Germinal center (tissue), 1 donor: Measurements from ENCODE around the gene RECK.

Experiments used
- DNase-seq: peaks from one replicate; pipeline ENCODE4 v3.0.0; 2012; ENCODE audit warnings: mixed read lengths, low spot score

RECK gene

DNA sequence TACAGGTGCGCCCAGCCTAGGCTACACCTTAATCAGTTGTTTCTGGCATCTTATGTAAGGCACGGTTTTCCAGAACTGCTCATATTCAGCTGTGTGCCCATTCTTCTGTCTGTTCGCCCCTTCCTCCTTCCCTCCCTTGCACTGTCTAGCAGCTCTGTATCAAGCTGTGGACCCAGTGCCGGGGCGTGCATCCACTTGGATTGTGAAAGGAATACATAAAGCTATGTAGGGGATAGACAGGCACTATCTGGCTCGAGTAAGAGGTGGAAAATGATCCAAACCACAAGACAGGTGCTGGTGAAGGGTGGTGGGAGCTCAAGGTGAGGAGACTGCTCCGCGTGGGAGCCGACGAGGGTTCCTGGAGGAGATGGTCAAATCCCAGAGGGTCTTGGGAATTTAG, 101.8 kb downstream of the RECK start:
- no peak for DNase-seq

DNA sequence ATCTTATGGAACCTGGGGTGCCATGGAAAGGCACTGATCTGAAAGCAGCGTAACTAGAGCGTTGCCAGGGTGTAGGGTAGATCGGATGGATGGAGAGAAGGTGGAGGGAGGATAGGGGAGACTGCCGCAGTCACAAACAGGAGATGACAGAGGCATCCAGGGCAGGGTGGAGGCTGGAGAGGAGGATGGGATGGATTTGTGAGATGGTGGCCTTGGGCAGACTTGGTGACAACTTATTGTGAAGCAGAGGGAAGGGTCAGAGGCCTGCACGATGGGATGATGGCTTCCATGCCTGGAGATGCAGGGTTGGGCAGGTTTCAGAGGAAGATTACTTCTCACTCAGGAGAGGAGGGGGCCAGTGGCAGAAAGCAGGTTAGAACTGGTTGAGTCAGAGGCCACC, 102.2 kb downstream of the RECK start:
- DNase-seq, result no peak

DNA sequence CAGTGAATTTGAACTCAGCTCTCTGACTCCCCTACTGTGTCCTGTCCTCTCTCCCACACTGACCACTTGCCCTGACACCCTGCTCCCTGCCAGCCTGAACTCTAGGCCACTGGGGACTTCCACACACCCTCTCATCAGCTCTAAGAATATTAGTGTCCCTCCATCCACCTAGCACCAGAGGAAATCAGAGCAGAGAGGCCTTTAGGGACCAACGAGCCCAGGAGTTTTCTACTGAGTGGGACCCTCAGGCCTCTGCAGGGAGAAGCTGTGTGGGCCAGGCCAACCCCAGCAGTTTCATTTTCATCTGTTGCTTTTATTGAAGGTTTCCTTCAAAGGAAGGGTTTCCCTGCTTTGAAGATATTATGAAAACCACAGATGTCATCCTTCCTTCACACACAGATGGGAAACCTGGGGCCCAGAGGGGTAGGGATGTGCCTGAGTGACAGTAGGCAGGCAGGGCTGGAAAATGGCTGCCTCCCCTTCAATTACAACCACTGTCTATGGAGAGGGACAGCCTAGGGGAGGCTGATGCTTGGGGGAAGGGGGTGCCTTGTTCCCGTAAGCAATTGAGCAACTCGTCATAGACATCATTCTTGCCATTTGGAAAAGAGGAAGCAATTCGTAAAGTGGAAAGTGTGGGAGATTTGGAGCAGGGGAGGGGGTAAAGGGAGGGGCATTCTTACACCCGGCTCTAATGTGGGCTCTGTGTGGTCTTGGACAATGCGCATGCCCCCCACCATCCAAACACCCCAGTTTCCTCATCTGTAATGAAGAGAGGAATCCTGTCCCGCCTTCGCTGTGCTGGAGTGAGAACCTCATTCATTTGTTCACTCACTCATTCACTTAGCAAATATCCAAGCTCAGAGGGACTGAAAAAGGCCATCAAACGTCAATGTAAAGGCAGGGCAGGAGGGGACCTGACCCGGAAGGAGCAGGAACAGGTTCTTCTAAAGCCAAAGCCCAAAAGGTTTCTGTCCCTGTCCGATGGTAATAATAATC, 103.7 kb downstream of the RECK start:
- no peak for DNase-seq

GRCh38 chr9:36141288-36141687, 104.6 kb downstream of the RECK start:
- no peak for DNase-seq

GRCh38 chr9:36141761-36142160, 105.0 kb downstream of the RECK start:
- no peak for DNase-seq

DNA sequence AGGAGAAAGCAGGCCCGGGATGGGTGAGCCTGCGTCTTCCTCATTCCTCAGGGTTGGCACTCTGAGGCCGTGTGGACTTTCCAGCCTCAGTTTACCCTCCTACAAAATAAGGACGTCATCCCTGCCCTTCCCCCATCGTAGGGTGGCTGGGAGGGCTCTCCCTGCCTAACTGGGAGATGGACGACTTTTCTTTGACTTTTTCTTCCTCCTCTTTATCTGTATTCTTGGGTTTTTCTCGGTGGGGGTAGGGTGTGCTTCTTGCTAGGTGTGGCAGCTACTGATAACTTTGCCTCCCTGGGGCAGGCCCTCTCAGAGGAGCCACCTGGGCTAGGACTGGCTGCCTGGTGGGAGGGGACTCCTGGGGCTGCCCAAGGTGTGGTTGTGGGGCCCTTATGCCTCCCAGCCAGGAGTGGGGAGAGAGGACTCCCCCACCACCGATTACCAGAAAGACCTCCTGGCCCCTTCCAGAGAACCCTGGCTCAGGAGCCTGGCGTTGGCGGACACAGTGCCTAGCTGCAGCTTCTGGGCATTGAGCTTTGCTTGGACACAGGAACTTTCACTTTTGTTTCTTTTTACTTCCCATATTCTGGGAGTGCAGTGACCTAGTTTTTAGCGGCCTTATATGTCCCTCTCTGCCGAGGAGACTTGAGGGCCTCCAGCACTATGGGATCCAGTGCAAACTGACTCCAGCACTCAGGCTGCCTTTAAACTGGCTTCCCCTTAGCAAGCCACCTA, 106.0 kb downstream of the RECK start:
- no peak for DNase-seq

DNA sequence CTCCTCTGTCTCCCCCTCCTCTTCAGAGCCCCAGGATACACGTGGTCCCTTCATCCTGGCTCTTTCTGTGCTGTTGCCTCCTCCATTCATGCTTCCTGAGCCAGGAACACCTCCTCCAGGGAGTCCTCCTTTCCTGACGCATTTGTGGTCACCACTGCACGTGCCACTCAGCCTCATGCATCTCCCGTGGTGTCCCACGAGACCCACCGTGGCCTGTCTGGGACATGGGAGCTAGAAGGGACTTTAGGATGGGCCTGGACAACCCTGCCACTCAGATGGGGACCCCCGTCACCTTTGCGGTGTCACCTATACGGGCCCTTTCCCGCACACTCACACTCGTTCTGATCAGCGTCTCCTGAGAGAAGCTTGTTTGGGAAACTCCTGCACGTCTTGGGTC, 106.5 kb downstream of the RECK start:
- DNase-seq, result no peak

- DNase-seq, result no peak
Measured at GRCh38 chr9:36144309-36145232, 107.9 kb downstream of the RECK start.

GRCh38 chr9:36145970-36146369, 109.3 kb downstream of the RECK start:
- DNase-seq, result no peak

DNA sequence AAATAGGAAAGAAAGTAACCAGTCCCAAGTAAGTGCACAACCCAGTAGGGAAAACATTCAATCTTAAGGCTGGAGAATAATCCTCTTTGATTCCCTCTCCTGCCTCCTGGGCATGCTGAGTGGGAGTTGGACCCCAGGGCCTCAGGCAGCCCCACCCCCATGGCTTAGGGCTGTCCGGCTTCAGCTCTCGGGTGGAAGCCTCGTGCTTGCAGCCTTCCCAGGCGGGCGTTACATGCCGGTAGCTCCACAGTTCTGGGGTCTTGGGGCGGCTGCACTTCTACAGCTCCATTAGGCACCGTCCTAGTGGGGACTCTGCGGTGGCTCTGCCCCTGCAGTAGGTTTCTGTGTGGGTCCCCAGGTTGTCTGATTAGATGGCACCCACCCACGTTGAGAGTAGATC, 109.9 kb downstream of the RECK start:
- no peak for DNase-seq

DNA sequence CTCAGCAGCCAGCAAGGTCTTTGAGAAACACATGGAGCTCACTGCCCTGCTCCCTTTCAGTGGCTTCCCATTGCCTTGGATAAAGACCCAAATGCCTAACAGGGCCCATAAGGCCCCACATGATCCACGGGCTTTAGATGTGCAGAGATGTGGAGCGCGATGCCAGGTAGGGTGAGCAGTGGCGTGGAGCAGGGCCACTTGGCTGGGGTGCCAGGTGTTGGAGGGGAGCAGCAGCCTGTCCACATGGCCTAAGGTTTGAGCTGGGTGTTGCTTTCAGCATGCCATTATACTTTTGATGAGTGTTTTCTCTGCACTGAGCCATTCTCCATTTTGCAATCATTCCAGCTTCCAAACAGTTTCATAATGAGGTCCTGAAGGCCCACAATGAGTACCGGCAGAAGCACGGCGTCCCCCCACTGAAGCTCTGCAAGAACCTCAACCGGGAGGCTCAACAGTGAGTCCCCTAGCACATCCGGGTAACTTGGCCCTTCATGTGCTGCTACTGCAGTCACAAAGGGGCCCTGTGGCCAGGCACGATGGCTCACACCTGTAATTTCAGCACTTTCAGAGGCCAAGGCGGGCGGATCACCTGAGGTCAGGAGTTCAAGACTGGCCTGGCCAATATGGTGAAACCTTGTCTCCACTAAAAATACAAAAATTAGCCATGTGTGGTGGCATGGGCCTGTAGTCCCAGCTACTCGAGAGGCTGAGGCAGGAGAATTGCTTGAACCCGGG, 110.9 kb downstream of the RECK start:
- no peak for DNase-seq

- no peak for DNase-seq
Measured at GRCh38 chr9:36148311-36149051, 111.8 kb downstream of the RECK start.

DNA sequence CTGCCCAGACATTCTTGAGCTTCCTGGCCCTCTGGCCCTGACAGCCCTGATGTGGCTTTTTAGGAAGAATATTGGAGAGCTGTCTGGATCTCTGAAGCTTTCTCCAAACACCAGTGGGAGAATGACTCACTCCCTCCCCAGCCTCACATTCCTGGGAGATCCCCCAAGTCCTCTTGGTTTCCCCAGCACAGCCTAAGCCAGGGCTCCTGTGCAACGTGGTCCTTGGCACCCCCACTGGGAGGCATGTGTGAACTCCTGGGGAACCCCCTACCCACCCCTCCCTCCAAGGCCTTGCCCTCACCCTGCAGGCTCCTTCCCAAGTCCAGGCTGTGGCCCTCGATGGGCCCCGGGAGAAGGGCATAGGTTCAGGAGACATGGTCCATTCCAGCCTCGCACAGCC, 112.5 kb downstream of the RECK start:
- no peak for DNase-seq

DNA sequence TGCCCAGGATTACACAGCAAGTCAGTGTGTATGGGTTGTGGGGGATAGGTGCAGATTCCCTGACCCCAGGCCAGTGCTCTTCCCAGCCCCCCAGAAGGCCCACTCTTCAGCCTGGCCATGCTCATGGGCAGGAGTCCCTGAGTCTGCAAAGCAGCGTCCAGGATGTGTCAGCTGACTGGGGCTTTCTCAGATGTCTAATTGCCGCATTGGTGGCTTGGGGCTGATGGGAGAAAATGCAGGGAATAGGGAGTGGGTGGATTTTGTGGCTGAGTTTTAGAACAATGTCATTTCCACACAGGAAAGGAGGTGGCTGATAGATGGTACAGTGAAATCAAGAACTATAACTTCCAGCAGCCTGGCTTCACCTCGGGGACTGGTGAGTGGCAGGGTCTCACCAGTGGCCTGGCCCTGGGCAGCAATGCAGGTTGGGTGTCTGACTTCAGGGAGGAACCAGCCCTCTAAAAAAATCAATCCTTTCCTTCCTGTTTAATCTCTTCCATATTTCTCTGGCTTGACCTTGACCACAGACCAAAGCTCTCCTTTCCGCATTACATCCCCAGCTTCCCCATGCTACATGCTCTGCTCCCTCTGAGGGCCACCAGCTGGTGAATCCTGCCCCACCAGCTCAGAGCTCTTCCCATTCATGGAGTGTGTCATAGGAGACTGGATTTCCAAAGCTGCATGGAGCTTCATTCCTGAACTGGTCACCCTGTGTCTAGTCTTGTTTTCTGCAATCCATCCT, 114.0 kb downstream of the RECK start:
- DNase-seq, result no peak

DNA sequence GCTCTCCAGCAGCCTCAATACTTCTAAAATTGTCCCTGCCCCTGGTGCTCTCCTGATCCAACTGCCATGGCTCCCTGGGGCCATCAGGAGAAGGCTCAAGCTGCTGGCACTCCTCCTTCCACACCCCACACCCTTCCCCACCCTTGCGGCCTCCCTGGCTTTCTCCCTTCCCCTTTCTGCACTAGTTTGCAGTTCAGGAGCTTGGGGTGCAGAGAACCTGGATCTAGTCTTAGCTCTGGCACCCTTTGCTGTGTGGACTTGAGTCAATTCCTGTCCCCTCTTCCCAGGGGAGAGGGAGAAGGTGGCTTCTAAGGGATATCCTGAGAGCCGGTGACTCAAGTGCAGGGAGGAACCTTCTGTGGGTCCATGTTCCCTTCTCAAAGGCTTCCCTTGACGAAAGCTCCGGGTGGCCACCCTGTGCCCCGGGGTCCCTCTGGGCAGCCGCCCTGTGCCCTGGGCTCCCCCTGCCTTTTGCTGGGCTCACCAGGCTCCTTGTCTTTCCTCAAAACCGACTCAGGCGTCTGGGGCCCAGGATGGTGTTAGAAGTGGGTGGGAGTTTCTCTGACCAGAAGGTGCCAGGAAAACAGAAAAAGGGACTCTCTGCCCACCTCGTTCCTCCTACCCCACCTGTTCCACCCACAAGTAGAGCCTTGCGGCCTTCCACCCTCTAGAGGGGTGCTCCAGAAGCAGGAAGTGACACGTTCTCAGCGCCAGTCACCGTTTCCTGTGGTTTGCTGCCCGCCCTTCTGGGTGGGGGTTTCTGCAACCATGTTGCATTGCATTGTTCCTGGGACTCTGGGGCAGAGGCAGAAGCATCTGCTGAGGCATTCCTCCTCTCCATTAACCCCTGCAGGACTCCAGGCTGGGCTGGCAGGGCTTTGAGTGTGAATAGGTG, 114.8 kb downstream of the RECK start:
- DNase-seq, result peak; percentile 79

GRCh38 chr9:36152741-36153438, 116.2 kb downstream of the RECK start:
- DNase-seq, result no peak

- no peak for DNase-seq
Measured at GRCh38 chr9:36153746-36154145, 117.0 kb downstream of the RECK start.

GRCh38 chr9:36154331-36154952, 117.7 kb downstream of the RECK start:
- DNase-seq, result no peak
